Left cardiac atrium (tissue), 4 donors: Measurements from ENCODE around the gene USP32. TPM values are rescaled to one million over a fixed set of nuclear protein-coding genes. Genes with fewer than 3 reads are reported as not detected.
"Not testable (repeated sequence)": the region's sequence is repeated elsewhere in the genome, so short reads cannot be mapped to it uniquely, and the experiment has no call there.

Source experiments
- ATAC-seq, 2 donors: fragments of 200-7000 bp; cut with Tn5 transposase; one replicate each; pipeline ENCODE4 v1.9.1; 2020; ENCODE audit warnings: mild to moderate bottlenecking in 2 of 2, moderate library complexity in 2 of 2
- DNase-seq: peaks from one replicate; pipeline ENCODE4 v3.0.0-alpha.2; 2020
- intact Hi-C, 2 donors: fragments of 100-400 bp; cut with DNase I; formaldehyde crosslinking; loops; one replicate each; pipeline versions ENCODE4 v1.14.1 to v1.15.1; 2022 to 2023
- total RNA-seq, 2 donors: library from RNA; stranded (reverse); fragmentation: NEBNext Ultra II Directional; extraction: Animal tissue kit (Norgen Biotek cat#: 25700); gene quantifications; one replicate each; pipeline ENCODE4 v1.2.1, GENCODE V29; 2021
- donor health status: DM: no; HTN: yes; CAD: no.
- donor health status: DM: no; HTN: yes; CAD: no; lungs with severe emphysema.
- donor health status: DM: yes; HTN: yes; CAD: no.
- donor health status: Dilated cardiomyopathy.

USP32 gene
- total RNA-seq, 2 donors from 2014 or later, result 28.4 to 44.0 TPM

GRCh38 chr17:60412701-60413100, 20.8 kb upstream of the USP32 start:
- intact Hi-C loops, result no loop called here
- no peak for DNase-seq
- no peak for ATAC-seq

- intact Hi-C loops, result no loop called here
- ATAC-seq, result no peak
- no peak for DNase-seq
These were observed 18.1 kb upstream of the USP32 start for GRCh38 chr17:60410001-60410400.

GRCh38 chr17:60406887-60407286, 15.0 kb upstream of the USP32 start:
- intact Hi-C loops, result no loop called here
- DNase-seq, result no peak
- no peak for ATAC-seq

- DNase-seq (no peak), ATAC-seq (no peak)
- intact Hi-C loops, result no loop called here
These were observed 12.0 kb upstream of the USP32 start for GRCh38 chr17:60403962-60404361.

- DNase-seq, result no peak
- ATAC-seq, result no peak
- intact Hi-C loops, result no loop called here
These were observed 11.5 kb upstream of the USP32 start for GRCh38 chr17:60403523-60403810.

- intact Hi-C loops, result no loop called here
- no peak for DNase-seq
- ATAC-seq, result no peak
These were observed 9.9 kb upstream of the USP32 start for GRCh38 chr17:60401819-60402218.

- intact Hi-C loops, result no loop called here
- DNase-seq (no peak), ATAC-seq (no peak)
These were observed 6.5 kb upstream of the USP32 start for GRCh38 chr17:60398227-60398959.

GRCh38 chr17:60396412-60396811, 4.5 kb upstream of the USP32 start:
- no peak for ATAC-seq
- intact Hi-C loops, result no loop called here
- no peak for DNase-seq

GRCh38 chr17:60395508-60396065, 3.7 kb upstream of the USP32 start:
- no peak for ATAC-seq
- DNase-seq, result no peak
- intact Hi-C loops, result no loop called here

GRCh38 chr17:60393840-60394723, 2.1 kb upstream of the USP32 start:
- intact Hi-C loops, result no loop called here
- ATAC-seq, result no peak
- DNase-seq, result no peak

GRCh38 chr17:60392845-60393702, 1.1 kb upstream of the USP32 start:
- DNase-seq, result peak; percentile 28
- ATAC-seq, result peak in 1 of 2 donors; percentile 0

GRCh38 chr17:60391471-60392041, 377 bp downstream of the USP32 start:
- no peak for DNase-seq
- intact Hi-C loops, result no loop called here
- peak; percentile 54 to 73 for ATAC-seq

More at GRCh38 chr17:60392845-60393702, 1.1 kb upstream of the USP32 start:
- intact Hi-C loops, result no loop called here

- DNase-seq (peak; percentile 28), ATAC-seq (peak; percentile 2 to 5)
- intact Hi-C loops, result no loop called here
These were observed 935 bp downstream of the USP32 start for GRCh38 chr17:60390925-60391470.

GRCh38 chr17:60390186-60390585, 1.7 kb downstream of the USP32 start:
- intact Hi-C loops, result no loop called here
- ATAC-seq (no peak), DNase-seq (no peak)

- no peak for DNase-seq
- ATAC-seq, result no peak
- intact Hi-C loops, result no loop called here
These were observed 3.2 kb downstream of the USP32 start for GRCh38 chr17:60388742-60389141.

GRCh38 chr17:60387666-60388065, 4.3 kb downstream of the USP32 start:
- ATAC-seq, result no peak
- intact Hi-C loops, result no loop called here
- DNase-seq, result no peak

- intact Hi-C loops, result no loop called here
- ATAC-seq (no peak), DNase-seq (no peak)
These were observed 5.5 kb downstream of the USP32 start for GRCh38 chr17:60386147-60387058.

- ATAC-seq, DNase-seq, intact Hi-C loops: not testable (repeated sequence)
These were observed 7.0 kb downstream of the USP32 start for GRCh38 chr17:60384921-60385320.
